ENCODE results near the gene BABAM2.
"Not testable (repeated sequence)": the region's sequence is repeated elsewhere in the genome, so short reads cannot be mapped to it uniquely, and the experiment has no call there.

BABAM2 gene

GRCh38 chr2:27881815-27882583, 8.5 kb upstream of the BABAM2 start:
- DNase-seq, result not testable (repeated sequence)

- not testable (repeated sequence) for DNase-seq
Observed at GRCh38 chr2:27882584-27882922, 8.0 kb upstream of the BABAM2 start.

DNA sequence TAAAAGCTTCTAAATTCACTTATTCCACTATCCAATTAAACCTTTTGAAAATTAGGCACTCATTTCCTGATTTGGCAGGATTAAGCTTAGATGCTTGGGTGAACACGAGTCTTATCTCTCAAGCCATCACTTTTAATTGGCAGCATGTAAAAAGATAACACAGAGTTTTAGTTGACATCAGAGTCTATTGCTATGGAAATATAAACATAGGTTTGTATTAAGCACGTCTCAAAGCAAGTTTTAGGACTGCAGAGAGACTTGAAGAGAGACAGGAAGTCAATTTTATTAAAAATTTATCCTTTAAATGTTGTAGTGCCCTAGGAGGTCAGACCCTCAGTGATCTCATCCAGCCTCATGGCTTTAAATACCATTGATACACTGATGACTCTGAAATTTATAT, 5.9 kb upstream of the BABAM2 start:
- DNase-seq, result no peak

DNA sequence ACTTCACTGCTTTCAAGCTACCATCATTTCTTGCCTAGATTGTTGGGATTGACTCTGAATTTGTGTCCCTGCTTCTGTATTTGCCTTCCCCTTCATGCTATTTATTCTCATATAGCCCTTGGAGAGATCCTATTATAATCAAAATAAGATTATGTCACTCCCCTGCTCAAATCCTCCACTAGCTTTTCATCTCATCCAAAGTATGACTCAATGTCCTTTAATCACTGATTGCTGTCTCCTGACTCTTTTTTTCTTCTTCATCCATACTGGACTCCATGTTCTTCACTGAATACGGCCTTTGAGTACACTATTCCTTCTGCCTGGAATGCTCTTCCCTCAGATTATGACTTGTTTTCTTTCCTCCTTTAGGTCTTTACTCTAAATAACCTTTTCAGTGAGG, 5.3 kb upstream of the BABAM2 start:
- DNase-seq, result no peak

DNA sequence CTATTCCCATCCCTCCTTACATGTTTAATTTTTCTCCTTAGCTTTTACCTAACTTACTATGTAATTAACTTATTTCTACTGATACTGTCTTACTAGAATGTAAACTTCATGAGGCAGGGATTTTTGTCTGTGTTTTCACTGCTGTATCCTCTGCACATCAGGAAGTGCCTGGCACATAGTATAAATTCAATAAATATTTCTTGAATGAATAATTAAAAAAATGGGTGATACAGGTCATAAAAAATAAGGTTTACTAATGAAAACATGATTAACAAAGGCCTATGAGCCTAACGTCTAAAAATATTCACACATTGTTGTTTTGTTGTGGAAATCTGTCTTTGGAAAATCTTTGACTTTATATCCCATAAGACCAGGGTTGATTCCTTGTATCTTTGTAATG, 4.9 kb upstream of the BABAM2 start:
- no peak for DNase-seq

- DNase-seq, result no peak
Observed at GRCh38 chr2:27886322-27886721, 4.2 kb upstream of the BABAM2 start.

DNA sequence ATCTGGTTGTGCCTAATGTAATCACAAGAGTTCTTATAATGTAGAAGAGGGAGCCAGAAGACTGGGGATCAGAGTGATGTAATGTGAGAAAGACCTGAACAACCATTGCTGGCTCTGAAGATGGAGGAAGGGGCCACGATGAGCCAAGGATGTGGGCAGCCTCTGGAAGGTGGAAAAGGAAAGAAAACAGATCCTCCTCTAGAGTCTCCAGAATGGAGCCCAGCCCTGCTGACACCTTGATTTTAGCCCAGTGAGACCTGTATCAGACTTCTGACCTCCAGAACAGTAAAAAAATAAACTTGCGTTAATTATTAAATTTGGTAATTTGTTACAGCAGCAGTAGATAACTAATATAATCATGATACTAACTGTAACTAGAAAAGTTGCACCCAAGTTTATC, 3.4 kb upstream of the BABAM2 start:
- DNase-seq, result no peak

DNA sequence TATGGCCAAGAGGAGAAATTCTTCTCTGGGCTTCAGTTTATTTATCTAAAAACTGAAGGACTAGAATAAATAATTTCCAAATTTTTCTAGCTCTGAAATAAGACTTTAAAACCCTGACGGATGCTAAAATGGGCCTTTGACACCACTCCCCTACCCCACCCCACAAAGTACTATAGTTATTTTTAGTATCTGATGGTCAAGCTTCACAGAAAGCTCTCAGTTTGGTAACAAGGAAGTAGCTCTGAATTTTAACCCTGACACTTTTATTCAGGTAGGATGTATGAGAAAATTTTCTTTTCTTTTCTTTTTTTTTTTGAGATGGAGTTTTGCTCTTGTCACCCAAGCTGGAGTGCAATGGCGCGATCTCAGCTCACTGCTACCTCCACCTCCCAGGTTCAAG, 2.7 kb upstream of the BABAM2 start:
- DNase-seq, result no peak

DNA sequence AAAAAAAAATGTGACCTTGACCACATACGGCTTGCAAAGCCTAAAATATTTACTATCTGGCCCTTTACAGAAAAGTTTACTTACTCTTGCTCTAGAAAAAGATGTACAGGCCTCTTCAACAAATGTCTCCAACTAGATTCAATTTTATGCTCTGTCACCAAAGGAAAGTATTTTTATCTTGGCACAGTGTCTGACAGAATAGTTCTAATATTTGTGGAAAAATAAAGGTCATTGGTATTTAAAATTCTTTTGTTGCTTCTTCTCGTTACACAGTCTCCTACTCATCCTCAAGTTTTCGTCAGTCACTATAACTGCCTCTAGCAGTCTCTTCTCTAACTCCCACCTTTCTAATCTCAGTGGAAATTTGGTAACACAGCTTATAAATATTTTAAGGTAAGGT, 1.7 kb upstream of the BABAM2 start:
- DNase-seq, result no peak

- DNase-seq, result no peak
Observed at GRCh38 chr2:27889774-27890145, 769 bp upstream of the BABAM2 start.

DNA sequence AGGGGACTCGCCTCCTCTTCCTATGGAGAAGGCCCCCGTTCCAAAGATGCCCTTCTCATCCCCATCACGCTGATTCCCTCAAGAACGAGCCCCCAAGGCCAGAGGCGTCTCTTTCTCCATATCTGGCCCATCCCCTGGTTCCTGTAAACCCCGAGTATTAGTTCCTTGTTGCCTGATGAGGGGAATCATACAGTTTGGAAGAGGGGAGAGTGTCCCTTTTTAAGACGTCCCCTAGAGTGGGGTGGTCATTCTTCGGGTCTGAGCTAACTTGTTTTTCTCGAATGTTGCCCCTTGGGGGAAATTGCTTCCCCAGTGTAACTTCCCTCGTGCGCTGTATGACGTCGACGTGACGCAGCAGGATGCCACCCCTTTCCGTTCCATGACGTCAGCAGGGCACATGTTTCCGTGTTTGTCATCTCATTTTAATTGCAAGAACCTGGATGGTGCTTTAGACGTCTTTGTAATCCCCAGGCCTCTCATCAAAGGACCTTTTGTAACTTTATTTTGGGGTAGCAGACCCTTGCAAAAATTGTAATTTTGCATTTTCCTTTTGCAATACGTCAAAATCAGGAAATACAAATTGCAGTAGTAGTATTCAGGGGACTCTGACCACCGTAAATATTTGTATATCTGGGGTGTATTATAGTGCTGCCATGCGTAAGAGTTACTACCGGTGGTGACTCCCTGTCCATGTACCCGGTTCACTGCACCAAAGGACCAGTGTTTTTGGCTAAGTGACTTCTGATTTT, 569 bp downstream of the BABAM2 start:
- DNase-seq, result peak; percentile 77

DNA sequence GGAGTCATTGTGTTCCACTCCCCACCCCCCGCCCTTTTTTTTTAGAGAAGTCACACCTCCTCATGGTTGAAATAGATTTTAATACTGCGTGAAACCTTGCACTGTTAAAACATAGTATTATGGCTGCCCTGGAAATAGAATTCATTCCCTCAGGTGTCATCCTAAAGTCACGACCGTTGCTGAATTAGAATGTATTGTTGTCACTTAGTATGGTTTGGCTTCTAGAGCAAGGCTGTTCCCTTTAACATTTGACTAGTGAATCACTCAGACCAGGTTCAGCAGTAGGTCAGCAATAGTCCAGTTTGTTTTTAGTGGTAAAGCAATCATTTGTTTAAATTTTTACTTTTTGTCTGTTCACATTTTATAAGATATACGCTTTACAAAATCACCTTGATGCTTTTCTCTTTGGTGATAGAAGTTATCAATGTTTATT, 1.2 kb downstream of the BABAM2 start:
- no peak for DNase-seq

- DNase-seq, result no peak
Observed at GRCh38 chr2:27893006-27893405, 2.5 kb downstream of the BABAM2 start.

GRCh38 chr2:27897717-27898116, 7.2 kb downstream of the BABAM2 start:
- DNase-seq, result no peak

DNA sequence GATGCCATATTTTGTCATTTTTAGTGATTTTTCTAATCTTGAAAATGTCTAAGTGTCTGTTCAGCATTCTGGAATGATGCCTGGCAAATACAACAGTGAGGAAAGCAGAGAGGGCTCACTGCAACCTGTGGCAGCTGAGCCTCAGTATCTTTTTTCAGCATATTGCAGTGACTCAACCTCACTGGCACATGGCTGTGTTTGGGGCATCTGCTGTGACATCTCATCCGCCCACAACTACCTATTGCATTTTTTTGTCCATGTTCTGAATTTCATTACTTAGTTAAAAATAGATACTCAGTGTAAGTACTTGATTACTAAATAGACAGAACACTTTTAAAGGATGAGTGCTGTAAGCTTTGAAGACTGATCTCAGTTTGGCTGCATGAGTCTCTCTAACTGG, 10.7 kb downstream of the BABAM2 start:
- peak; percentile 39 for DNase-seq

GRCh38 chr2:27902098-27902497, 11.6 kb downstream of the BABAM2 start:
- DNase-seq, result no peak

DNA sequence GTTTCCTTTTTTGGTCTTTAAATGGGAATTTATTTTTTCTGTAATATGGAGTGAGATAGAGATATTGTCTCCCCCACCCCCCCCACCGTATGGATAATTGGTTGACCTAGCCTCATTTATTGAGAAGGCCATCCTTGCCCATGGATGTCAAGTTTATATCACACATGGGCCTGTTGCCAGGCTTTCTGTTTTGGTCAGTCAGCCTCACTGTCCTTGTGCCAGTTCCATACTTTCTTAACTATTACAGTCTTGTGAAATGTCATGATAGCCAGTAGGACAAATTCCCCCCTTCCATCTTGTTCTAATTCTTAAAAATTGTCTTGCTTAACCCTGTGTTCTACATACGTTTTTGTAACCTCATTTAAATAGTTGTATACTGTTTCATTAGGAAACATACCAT, 12.5 kb downstream of the BABAM2 start:
- no peak for DNase-seq

GRCh38 chr2:27903649-27904404, 13.3 kb downstream of the BABAM2 start:
- DNase-seq, result no peak

DNA sequence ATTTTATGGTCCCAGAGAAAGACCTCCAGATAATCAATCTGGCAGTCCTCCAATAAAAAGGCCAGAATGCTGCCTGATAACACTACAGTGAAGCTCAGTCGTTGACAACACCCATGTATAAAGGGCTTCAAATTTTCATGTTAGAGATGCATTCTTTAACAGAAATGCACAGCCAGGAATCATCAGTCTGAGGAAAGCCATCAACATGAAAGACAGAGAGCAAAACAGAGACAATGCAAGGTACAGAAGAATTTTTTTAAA, 13.8 kb downstream of the BABAM2 start:
- DNase-seq, result no peak

GRCh38 chr2:27906074-27906473, 15.5 kb downstream of the BABAM2 start:
- no peak for DNase-seq

- DNase-seq, result no peak
Observed at GRCh38 chr2:27907547-27907946, 17.0 kb downstream of the BABAM2 start.

GRCh38 chr2:27909901-27910300, 19.4 kb downstream of the BABAM2 start:
- no peak for DNase-seq

DNA sequence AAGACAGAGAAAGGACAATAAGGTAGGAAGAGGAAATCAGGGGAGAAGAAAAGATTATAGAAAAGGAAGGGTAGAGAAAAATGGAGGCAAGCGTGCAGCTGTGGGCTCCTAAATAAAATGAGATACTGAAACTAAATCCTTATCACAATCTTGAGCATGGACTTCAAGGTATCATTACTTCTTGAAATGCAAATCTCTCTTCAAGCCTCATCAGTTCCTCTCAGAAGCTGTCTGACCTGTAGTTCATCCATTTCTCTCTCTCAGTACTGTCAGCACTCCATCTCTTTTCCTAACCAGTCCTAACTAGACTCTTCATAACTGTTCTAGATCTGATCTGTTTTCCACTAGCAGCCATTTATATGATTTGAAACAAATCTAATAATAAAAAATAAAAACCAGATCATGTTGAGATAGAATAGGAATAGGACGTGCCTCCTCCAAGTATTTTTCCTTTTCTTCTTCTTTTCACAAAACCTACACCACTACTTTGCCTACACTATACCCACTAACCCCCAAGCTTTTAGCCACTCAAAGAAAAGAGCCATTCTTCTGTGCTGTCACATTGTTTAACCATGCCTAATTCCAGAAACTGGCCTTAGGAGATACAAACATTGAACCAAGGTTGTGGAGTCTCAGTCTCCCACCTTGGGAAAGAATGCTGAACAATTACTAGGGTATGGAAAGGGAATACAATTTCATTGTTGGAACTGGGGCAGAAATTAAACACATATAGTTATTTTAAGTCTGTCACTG, 21.1 kb downstream of the BABAM2 start:
- DNase-seq, result no peak

- DNase-seq, result no peak
Observed at GRCh38 chr2:27912512-27912911, 22.0 kb downstream of the BABAM2 start.
